ENCODE results near the gene INF2. TPM values are rescaled to one million over a fixed set of nuclear protein-coding genes. Genes with fewer than 3 reads are reported as not detected.
"Not testable (repeated sequence)": the region's sequence is repeated elsewhere in the genome, so short reads cannot be mapped to it uniquely, and the experiment has no call there.

The INF2 gene
- total and polyA plus RNA-seq, 5 experiments from 2014 or later = 1.8 to 121 (median 7.6) TPM

GRCh38 chr14:104650981-104651875, 38.2 kb upstream of the INF2 start:
- POLR2A ChIA-PET = interaction anchor here (0.9 to 1.3 kb wide), 3 partner anchors 14 to 102 kb away, joined by 3 to 4 read pairs (median 3); partner anchors contain the start of gene SIVA1
- no peak for ATAC-seq
- Mint-ChIP-seq H3K4me3 (no peak overlapping the region), H3K27me3 (peaks cover 0 to 8% (median 1%) of the 10 kb centered on the region in 5 donors), H3K27ac (no peak overlapping the region), H3K9me3 (peaks cover 0 to 2% (median 0%) of the 10 kb centered on the region in 9 donors), H3K36me3 (no peaks in the 10 kb centered on the region), H3K4me1 (peaks cover 5 to 27% (median 8%) of the 10 kb centered on the region in 4 donors)
- DNase-seq = no peak

GRCh38 chr14:104651876-104652260, 37.5 kb upstream of the INF2 start:
- Mint-ChIP-seq H3K4me1 (peaks cover 5 to 34% (median 14%) of the 10 kb centered on the region in 4 donors), H3K27ac (peak overlapping the region in 2 of 10 donors; percentile 77 to 78), H3K4me3 (no peak overlapping the region), H3K9me3 (peaks cover 0 to 2% (median 0%) of the 10 kb centered on the region in 9 donors), H3K27me3 (peaks cover 0 to 8% (median 1%) of the 10 kb centered on the region in 5 donors), H3K36me3 (no peaks in the 10 kb centered on the region)
- DNase-seq = no peak
- POLR2A ChIA-PET = interaction anchor here (0.9 to 1.3 kb wide), 3 partner anchors 13 to 102 kb away, joined by 3 to 4 read pairs (median 3); partner anchors contain the start of gene SIVA1
- no peak for ATAC-seq

DNA sequence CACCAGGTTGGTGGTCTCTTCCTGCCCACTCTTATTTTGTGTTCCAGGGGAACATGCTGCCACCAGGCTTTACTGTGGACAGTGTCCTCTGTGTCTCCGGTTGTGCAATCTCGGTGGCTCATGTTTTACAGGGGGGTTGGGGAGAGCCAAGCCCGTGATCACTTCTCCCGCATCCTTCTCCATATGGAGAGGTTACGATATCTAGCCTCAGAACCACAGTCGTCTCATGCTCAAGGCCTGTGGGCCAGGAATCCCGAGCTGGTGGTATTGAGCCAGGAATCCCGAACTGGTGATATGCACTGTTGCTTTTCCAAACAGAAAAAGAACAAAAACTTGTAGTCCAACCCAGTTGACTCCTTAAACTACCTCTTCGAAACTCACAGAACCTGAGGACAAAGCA, 37.0 kb upstream of the INF2 start:
- Mint-ChIP-seq H3K9me3 (peaks cover 0 to 2% (median 0%) of the 10 kb centered on the region in 9 donors), H3K27ac (peak overlapping the region in 3 of 10 donors; percentile 12 to 78 (median 77)), H3K36me3 (no peaks in the 10 kb centered on the region), H3K4me3 (no peak overlapping the region), H3K4me1 (peaks cover 5 to 36% (median 19%) of the 10 kb centered on the region in 4 donors), H3K27me3 (peaks cover 0 to 8% (median 1%) of the 10 kb centered on the region in 5 donors)
- ATAC-seq (no peak), DNase-seq (no peak)
- POLR2A ChIA-PET = interaction anchor here (1.0 to 1.3 kb wide), 2 partner anchors 13 to 38 kb away, joined by 3 to 4 read pairs; no protein-coding TSS in a partner anchor

DNA sequence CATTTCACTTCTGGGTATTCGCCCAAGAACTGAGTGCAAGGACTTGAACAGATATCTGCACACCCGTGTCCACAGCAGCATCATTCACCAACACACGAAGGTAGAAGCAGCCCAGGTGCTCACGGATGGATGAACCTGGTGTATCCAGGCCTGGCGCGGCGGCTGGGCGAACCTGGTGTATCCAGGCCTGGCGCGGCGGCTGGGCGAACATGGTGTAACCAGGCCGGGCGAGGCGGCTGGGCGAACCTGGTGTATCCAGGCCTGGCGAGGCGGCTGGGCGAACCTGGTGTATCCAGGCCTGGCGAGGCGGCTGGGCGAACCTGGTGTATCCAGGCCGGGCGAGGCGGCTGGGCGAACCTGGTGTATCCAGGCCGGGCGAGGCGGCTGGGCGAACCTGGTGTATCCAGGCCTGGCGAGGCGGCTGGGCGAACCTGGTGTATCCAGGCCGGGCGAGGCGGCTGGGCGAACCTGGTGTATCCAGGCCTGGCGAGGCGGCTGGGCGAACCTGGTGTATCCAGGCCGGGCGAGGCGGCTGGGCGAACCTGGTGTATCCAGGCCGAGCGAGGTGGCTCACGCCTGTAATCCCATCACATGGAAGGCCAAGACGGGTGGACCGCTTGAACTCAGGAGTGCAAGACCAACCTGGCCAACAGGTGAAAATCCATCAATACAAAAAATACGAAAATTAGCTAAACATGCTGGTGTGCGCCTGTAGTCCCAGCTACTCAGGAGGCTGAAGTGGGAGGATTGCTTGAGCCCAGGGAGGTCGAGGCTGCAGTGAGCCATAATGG, 36.1 kb upstream of the INF2 start:
- H3K36me3 Mint-ChIP-seq, H3K4me3 Mint-ChIP-seq, POLR2A ChIA-PET, H3K9me3 Mint-ChIP-seq, DNase-seq, H3K27ac Mint-ChIP-seq, ATAC-seq: not testable (repeated sequence)
- Mint-ChIP-seq H3K4me1 (peaks cover 10 to 41% (median 29%) of the 10 kb centered on the region in 4 donors), H3K27me3 (peaks cover 0 to 11% (median 1%) of the 10 kb centered on the region in 5 donors)

DNA sequence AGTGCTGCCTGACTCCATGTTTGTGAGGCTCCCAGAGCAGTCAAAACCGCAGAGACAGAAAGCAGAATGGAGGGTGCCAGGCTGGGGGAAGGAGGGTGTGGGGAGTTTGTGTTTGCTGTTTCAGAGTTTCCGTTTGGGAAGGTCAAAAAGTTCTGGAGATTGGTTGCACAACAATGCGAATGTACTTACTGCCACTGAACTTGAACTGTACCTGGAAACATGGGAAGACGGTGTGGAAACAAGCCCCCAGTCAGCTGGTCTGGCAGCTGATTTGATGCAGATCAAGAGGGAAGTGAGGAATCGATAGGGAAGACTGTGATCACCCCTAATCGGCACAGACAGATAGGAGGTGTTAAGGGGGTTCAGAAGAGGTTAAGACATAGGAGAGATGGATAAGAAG, 35.3 kb upstream of the INF2 start:
- POLR2A ChIA-PET = no interaction called here
- Mint-ChIP-seq H3K4me3 (no peak overlapping the region), H3K36me3 (no peaks in the 10 kb centered on the region), H3K27ac (peak overlapping the region in 1 of 10 donors; percentile 32), H3K9me3 (peaks cover 0 to 2% (median 0%) of the 10 kb centered on the region in 9 donors), H3K27me3 (peaks cover 0 to 11% (median 1%) of the 10 kb centered on the region in 5 donors), H3K4me1 (peaks cover 10 to 49% (median 30%) of the 10 kb centered on the region in 4 donors)
- DNase-seq = no peak
- no peak for ATAC-seq

DNA sequence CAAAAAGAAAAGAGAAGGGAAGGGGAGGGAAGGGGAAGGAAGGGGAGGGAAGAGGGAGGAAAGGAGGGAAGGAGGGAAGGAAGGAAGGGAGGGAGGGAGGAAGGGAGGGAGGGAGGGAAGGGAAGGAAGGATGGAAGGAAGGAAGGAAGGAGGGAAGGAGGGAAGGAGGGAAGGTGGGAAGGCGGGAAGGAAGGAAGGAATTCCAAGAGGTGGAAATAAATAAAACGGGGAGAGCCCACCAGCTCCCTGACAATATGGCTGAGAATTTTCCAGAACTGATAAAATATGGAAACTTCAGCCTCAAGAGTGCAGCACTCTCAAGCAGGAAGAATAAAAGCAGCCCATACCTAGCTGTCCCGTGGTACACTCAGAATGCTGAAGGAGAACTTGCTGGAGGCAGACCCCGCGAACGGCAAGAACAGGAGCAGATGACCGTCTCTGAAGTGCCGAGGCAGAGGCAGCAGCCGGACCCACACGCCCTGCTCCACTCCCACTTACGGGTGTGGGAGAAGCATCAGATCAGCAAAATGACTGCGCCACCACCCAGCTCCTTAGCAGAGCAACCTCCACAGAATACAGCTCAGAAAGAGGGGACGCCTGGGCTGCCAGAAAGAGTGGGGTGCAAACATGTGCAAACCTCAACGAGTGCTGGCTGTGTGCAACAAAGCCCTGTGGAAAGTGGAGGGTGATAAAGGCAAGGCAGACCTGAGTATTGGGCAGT, 34.1 kb upstream of the INF2 start:
- H3K4me1 Mint-ChIP-seq = peaks cover 10 to 51% (median 35%) of the 10 kb centered on the region in 4 donors
- DNase-seq = no peak
- H3K27me3 Mint-ChIP-seq = peaks cover 0 to 7% (median 0%) of the 10 kb centered on the region in 5 donors
- H3K4me3 Mint-ChIP-seq = peak overlapping the region in 2 of 10 donors; percentile 33 to 41
- no peak for ATAC-seq
- H3K27ac Mint-ChIP-seq = peak overlapping the region in 2 of 10 donors; percentile 48 to 78
- POLR2A ChIA-PET = no interaction called here
- no peaks in the 10 kb centered on the region for H3K36me3 Mint-ChIP-seq
- peaks cover 0 to 2% (median 0%) of the 10 kb centered on the region in 9 donors for H3K9me3 Mint-ChIP-seq

- DNase-seq (no peak), ATAC-seq (no peak)
- Mint-ChIP-seq H3K27me3 (peaks cover 0 to 10% (median 0%) of the 10 kb centered on the region in 5 donors), H3K4me1 (peaks cover 16 to 59% (median 43%) of the 10 kb centered on the region in 4 donors), H3K4me3 (peak overlapping the region in 7 of 10 donors; percentile 2 to 43 (median 33)), H3K27ac (peak overlapping the region in 3 of 10 donors; percentile 47 to 78 (median 48)), H3K36me3 (no peaks in the 10 kb centered on the region), H3K9me3 (peaks cover 0 to 2% (median 0%) of the 10 kb centered on the region in 9 donors)
- POLR2A ChIA-PET = no interaction called here
Measured at GRCh38 chr14:104656014-104656714, 33.3 kb upstream of the INF2 start.

DNA sequence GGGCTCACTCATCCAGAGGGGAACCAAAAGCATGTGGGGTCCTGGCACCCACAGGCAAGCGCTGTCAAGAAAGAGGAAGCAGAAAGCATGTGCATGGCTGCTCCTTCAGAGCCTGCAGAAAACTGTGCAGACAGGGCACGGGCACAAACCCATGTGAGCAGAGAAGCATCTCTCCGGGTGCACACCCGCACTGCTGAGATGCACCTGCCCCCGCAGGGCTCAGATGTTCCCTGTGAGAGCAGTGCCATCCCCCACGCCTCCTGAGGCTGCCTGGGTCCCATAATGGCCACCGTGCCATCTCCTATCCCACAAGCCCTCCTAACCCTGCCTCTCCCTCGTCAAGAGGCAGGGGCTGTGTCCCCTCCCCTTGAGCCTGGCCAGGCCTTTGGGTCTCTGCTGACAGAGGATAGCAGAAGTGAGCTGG, 32.3 kb upstream of the INF2 start:
- no peaks in the 10 kb centered on the region for H3K36me3 Mint-ChIP-seq
- H3K4me3 Mint-ChIP-seq = peak overlapping the region in 5 of 10 donors; percentile 14 to 69 (median 60)
- peaks cover 17 to 63% (median 44%) of the 10 kb centered on the region in 4 donors for H3K4me1 Mint-ChIP-seq
- ATAC-seq (peak; percentile 65 to 69), DNase-seq (peak in 1 of 10 donors; percentile 45)
- H3K27ac Mint-ChIP-seq = peak overlapping the region in 7 of 10 donors; percentile 32 to 89 (median 48)
- H3K9me3 Mint-ChIP-seq = peaks cover 0 to 2% (median 0%) of the 10 kb centered on the region in 9 donors
- POLR2A ChIA-PET = interaction anchor here (1.4 kb wide), 1 partner anchor 9 kb away, joined by 7 read pairs; no protein-coding TSS in a partner anchor
- H3K27me3 Mint-ChIP-seq = peaks cover 0 to 10% (median 0%) of the 10 kb centered on the region in 5 donors

DNA sequence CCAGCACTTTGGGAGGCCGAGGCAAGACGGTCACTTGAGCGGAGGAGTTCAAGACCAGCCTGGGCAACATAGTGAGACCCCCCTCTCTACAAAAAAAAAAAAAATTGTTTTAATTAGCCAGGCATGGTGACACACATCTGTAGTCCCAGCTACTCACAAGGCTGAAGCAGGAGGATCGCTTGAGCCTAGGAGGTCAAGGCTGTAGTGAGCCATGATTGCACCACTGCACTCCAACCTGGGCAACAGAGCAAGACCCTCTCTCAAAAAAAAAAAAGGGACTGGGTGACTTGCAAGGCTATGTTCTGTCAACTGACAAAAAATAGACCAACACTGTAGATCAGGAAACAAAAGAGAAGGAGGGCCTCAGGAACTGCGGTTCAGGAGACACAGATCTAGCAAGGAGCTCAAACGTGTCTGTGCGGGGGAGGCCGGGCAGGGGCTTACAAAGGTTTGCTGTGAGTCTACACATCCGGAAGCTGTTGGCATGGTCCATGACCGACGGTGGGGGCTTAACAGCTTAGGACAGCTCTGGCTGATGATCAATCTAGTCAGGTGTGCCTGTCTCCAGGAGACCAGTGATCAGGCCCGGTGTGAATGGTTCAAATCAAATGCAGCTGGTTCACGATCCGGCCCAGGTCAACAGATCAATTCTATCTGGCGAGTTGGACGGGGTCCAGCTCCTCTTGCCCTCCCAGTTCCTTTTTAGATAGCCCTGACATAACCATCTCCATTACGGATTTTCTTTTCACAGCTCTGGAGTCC, 31.7 kb upstream of the INF2 start:
- peak overlapping the region; percentile 30 to 91 (median 78) for H3K27ac Mint-ChIP-seq

GRCh38 chr14:104658325-104658712, 31.1 kb upstream of the INF2 start:
- H3K27ac Mint-ChIP-seq = peak overlapping the region in 4 of 10 donors; percentile 48 to 82 (median 78)
- H3K4me1 Mint-ChIP-seq = peaks cover 17 to 60% (median 43%) of the 10 kb centered on the region in 4 donors
- H3K27me3 Mint-ChIP-seq = peaks cover 0 to 10% (median 0%) of the 10 kb centered on the region in 5 donors
- ATAC-seq = no peak
- no peaks in the 10 kb centered on the region for H3K9me3 Mint-ChIP-seq
- POLR2A ChIA-PET = interaction anchor here (0.7 to 1.4 kb wide), 4 partner anchors 7 to 297 kb away, joined by 3 to 7 read pairs (median 4); no protein-coding TSS in a partner anchor
- peak overlapping the region in 7 of 10 donors; percentile 22 to 70 (median 60) for H3K4me3 Mint-ChIP-seq
- H3K36me3 Mint-ChIP-seq = no peaks in the 10 kb centered on the region
- no peak for DNase-seq

More for the DNA sequence above, 31.7 kb upstream of the INF2 start:
- ATAC-seq (peak; percentile 57 to 61), DNase-seq (peak in 1 of 10 donors; percentile 42)
- Mint-ChIP-seq H3K4me1 (peaks cover 17 to 60% (median 43%) of the 10 kb centered on the region in 4 donors), H3K27me3 (peaks cover 0 to 10% (median 0%) of the 10 kb centered on the region in 5 donors), H3K9me3 (peaks cover 0 to 1% (median 0%) of the 10 kb centered on the region in 9 donors), H3K4me3 (peak overlapping the region in 9 of 10 donors; percentile 21 to 70 (median 60)), H3K36me3 (no peaks in the 10 kb centered on the region)
- POLR2A ChIA-PET = interaction anchor here (0.7 to 1.4 kb wide), 4 partner anchors 8 to 297 kb away, joined by 3 to 7 read pairs (median 4); no protein-coding TSS in a partner anchor
